ENCODE data around the gene HGD.
"Not testable (repeated sequence)": the region's sequence is repeated elsewhere in the genome, so short reads cannot be mapped to it uniquely, and the experiment has no call there.

Gene HGD

DNA sequence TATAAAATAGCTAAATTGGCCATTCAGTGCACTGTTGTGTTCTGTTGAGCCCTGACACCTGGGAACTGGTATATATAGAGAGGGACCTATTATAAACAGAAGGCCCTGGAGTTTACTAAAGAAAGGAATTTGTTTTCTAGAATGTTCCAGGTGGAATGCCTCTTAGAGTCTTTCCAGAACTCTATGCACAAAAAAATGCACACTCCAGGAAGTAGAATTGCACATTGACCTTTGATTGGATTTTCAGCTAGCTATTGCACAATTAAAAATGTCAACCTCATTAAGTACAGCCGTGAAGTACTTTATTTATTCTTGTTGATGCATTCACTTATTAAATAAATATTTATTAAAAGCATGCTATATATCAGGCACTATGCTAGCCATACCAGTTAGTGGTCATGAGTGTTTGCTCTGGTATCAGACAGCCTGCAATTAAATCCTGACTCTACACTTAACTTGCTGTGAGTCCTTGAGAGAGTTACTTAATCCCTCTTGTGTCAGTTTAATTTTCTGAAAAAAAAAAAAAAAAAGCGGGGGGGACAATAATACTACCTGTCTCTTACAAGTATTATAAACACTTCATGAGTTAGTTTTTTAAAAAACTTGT, 45.1 kb downstream of the HGD start:
- no peak for DNase-seq

DNA sequence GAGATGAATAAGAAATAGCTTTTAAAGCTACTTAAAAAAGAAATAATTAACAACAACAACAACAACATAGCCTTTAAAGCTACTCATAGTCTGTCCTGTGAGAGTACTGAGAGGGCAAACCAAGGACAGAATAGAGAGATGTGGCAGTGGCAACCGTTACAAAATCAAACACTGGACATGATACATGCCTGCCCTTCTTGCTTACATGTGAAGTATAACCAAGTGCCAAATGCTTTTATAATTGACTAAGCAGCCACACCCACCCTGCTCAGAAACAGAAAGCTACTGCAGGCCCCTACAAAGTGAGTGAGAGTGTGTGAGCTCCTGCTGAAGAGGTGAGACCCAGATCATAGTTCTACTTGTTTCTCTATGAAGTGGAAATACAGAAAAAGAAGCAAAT, 47.5 kb downstream of the HGD start:
- DNase-seq = no peak

DNA sequence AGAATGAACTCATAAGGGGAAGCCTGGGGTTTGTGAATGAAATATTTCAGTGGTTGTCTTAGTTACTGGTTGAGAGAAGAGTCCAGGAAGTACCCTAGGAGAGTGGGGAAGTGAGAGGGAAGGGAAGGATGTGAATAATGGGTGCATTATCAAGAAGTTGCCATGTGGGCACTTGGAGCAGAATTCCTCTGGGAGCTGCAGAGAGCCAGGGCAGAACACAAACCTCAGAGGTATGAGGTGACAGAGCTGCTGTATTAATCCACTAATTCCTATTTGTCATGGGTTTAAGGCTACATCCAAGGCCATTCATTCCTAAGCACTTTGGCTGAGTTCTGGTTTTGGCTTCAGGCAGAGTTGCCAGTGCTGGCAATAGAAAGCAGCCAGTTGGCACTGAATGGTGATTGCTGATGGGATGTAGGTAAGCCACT, 56.9 kb downstream of the HGD start:
- no peak for DNase-seq

DNA sequence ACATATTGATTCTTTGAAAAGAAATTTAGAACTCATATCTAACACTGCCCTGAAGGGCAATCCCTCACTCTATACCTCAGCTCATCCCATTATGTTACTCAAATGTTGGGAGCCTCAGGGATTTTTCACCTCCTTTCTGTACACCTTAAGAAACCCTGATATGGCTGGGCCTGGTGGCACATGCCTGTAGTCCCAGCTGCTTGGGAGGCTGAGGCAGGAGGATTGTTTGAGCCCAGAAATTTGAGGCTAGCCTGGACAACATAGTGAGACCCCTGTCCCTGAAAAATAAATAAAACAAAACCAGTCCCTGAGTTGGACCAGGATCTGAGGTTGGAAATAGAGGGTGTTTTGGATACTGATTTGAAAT, 58.3 kb downstream of the HGD start:
- DNase-seq = no peak

DNA sequence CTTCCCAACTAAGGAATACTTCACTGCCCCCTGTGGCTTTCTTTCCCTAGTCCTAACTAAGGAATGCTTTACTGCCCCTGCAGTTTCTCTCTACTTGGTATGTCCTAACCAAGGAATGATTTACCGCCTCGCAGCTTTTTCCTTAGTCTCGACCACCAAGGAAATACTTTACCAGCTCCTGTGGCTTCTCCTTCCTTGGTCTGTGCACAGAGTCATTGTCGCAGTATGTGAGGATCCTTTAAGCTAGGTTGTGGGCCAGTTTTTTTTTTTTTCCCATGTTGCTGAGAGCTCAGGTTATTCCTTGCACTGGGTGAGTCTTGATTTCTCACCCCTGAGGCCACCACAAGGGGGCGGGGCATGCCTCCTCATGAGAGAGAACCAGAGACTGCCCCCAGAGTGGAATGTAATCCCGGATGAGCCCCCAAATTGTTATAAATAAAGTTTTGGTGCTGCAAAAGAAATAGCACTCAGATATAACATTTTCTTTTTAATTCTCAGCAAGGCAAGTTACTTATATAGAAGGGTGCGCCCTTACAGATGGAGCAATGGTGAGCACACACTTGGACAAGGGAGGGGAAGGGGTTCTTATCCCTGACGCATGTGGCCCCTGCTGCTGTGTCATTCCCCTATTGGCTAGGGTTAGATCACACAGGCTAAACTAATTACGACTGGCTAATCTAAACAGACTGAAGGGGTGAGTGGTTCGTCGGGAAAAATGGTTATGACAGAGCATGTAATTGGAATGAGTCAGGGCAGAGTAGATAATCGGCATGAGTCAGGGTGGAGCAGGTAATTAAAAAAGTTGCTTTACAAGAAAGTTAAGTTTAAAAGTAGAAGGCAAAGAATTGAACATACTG, 58.9 kb downstream of the HGD start:
- DNase-seq = no peak

DNA sequence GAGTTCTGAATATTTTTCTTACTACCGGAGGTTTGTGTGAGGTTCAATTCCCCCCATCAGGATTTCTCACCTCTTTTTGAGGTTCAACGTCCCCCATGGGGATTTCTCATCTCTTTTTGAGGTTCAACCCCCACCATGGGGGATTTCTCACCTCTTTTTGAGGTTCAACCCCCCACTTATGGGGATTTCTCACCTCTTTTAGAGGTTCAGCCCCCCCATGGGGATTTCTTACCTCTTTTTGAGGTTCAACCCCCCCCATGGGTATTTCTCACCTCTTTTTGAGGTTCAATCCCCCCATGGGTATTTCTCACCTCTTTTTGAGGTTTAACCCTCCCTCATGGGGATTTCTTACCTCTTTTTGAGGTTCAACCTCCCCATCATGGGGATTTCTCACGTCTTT, 59.6 kb downstream of the HGD start:
- DNase-seq = no peak

DNA sequence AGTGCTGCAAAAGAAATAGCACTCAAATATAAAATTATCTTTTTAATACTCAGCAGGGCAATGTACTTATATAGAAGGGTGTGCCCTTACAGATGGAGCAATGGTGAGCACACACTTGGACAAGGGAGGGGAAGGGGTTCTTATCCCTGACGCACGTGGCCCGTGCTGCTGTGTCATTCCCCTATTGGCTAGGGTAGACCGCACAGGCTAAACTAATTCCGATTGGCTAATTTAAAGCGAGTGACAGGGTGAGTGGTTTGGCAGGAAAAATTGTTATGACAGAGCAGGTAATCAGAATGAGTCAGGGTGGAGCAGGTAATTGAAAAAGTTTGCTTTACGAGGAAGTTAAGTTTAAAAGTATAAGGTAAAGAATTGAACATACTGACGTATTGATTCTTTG, 65.3 kb downstream of the HGD start:
- not testable (repeated sequence) for DNase-seq

DNA sequence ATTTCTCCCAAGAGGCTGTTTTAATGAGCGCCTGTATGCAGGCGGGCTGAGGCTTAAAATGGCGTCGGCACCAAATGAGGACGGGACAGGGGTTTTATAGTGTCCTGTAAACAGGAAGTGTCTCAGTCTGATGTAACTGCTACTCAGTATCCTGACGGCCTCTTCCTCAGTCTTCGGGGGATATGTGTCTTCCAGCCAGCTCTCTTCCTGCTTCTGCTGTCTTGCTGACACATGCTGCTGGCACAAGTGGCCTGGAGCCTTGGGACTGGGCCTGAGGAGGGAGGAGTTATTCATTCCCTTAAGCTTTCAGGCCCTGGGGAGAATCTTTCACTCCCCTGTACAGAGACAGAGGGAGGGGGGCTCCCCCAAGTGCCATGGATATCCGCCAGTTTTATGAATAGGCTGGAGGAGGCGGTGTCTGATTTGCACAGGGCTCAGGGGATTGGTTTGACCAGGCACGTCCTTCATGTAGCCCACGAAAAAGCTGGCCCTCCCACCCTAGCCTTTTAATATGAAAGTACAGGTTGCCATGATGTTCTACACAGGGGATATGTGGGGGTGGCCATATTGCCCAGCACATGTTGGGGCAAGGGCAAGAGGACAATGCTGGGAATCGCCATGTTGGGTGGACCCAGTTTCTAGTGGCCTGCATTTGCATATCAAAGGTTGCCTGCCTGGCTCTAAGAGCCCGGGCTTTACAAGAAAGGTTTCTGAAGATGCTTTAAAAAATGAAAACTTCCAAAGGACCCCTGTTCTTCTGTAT, 66.0 kb downstream of the HGD start:
- no peak for DNase-seq

DNA sequence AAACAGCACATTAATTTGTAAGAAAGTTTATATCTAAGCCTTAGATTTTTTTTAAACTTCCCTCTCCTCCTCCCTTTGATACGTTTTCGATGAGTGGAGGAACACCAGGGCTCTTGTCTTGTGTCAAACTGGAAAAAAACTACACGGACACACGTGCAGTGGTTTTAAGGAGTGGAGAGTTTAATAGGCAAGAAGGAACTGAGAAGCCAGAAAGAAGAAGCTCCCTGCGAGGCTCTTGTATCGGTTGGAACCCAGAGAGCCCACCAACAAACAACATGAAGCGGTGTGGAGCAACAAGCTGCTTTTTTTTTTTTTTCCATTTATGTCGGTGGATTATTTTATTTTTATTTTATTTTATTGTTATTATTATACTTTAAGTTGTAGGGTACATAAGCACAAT, 67.3 kb downstream of the HGD start:
- DNase-seq = no peak

DNA sequence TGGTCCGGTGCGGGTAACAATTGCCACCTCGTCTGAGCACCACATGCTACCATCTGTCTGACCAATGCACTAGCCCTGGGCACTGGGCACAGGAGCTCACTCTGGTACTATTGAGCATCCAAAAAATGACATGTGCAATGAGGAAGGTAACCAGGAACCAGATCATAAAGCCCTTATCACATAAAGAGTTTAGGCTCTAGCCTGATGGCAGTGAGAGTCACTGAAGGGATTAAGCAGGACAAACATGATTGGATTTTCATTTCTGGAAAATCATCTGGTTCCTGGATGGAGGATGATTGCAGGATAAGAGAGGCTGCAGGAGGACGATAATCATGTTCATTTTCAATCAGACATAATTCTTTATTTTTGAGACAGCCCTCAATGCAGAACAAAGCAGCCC, 73.5 kb downstream of the HGD start:
- DNase-seq = no peak

DNA sequence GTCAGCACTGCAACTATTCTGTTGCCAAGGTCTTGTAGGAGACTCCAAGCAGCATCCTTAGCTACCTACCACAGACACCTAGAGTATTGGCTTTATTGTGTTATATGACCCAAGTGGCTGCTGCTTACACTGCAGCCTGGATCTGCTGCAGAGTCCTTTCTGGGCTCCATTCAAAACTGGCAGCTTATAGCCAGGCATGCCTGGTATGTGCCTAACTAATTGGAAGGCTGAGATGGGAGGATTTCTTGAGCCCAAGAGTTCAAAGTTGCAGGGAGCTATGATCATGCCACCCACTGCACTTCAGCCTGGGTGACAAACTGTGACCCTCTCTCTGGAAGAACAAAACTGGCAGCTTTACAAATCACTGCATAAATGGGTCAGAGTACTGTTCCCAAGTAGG, 77.3 kb downstream of the HGD start:
- no peak for DNase-seq

DNA sequence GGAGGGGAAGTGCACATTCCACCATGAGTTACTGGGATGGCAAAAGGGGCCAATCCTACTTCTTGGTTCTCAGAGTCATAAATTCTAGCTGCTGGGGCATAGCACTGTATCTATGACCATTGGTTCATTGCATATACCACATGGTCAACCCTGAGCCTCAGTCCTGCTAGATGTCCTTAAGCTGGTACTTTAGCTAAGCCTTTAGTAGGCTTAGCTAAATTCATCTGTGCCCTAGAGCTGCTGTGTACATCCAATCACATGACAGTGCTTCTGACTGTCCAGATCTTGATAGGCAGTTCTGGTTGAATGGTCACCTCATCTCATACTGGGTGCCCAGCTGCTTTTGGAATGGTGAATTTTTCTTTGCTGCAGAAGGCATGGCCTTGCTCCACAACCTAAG, 77.7 kb downstream of the HGD start:
- DNase-seq = no peak

DNA sequence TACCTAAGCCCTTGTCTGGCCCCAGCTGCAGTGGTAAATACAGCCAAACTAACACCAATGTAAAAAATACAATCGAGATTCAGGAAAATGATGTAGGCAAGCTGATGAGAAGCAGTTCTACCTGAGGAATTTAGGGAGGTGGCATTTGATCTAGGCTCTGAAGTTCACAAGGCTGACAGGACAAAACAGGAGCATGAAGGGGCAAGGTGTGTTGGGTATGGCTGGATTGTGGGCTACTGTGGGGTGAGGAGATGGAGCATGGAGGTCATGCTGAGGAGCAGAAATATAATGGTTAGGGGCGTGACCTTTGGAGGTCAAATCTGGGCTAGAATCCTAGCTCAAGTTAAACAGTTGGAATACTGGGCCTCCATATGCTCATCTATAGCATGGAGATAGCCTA, 79.4 kb downstream of the HGD start:
- DNase-seq = no peak

DNA sequence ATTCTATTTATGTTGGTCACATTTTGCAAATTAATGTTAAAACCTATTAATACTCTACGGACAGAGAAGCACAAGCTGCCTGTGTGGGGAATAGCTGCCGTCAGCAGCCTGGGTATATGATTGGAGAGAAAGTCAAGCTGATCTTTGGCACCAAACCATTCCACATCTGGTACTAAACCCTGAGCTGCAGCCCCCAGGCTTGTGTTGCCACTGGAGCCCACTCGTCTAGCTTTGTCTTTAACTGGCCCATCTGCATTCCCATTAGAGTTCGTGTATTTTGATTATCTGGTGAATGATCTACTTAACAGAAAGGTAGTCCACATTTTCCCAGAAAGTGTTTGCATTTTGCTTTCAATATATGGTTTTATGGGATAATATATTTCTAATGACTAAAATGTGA, 80.5 kb downstream of the HGD start:
- DNase-seq = no peak

DNA sequence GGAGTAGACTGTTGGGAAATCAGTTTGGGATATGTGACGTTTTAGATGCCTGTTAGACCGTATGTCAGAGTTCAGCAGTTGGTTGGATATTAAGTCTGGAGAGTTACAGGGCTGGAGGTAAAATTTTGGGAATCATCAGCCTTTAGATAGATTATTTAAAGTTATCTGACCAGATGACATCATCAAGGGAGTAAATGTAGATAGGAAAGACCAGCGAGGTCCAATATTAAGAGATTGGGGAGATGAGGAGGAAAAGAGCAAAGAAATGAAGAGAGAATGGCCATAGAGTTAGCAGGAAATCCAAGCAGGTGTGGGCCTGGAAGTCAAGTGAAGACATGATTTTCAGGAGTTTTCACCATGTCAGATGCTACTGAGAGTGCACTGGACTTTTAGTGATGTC, 82.8 kb downstream of the HGD start:
- DNase-seq = no peak

DNA sequence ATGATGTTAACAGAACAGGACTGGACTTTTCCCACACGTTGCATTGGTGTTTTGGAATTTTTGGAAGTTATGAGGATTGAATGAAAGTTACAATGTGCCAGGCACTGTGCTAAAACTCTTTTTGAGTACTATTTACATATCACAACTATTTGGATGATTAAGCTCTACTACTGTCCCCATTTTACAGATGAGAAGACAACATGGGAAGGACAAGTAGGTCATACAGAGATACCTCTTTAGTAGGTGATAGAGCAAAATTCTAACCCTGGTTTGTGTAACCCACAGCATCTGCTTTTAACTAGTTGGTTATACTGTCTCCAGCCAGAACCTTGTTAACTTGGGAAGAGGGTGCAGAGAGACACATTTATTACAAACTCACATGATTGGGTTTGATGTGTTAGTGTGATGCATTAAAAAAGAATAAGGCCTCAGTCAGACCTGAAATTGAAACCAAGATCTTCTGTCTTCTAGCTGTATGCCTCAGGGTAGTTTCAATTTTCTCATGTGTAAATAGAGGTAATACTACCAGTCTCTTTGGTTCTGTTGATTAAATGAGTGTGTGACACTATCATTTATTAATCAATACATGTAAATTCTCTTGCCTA, 84.5 kb downstream of the HGD start:
- no peak for DNase-seq

DNA sequence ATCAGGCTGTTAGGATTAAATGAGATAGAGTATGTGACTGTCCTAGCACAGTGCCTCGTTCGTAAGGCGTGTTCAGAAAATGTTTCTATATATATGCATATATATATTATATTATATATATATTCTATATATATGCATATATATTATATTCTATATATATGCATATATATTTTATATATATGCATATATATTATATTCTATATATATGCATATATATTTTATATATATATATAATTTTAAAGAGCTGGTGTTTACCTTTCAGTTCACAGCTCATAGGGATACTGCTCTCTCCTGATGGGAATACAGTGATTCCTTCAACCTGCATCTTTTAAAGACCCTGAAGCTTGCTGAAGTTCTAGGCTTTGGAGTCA, 85.2 kb downstream of the HGD start:
- DNase-seq = no peak

DNA sequence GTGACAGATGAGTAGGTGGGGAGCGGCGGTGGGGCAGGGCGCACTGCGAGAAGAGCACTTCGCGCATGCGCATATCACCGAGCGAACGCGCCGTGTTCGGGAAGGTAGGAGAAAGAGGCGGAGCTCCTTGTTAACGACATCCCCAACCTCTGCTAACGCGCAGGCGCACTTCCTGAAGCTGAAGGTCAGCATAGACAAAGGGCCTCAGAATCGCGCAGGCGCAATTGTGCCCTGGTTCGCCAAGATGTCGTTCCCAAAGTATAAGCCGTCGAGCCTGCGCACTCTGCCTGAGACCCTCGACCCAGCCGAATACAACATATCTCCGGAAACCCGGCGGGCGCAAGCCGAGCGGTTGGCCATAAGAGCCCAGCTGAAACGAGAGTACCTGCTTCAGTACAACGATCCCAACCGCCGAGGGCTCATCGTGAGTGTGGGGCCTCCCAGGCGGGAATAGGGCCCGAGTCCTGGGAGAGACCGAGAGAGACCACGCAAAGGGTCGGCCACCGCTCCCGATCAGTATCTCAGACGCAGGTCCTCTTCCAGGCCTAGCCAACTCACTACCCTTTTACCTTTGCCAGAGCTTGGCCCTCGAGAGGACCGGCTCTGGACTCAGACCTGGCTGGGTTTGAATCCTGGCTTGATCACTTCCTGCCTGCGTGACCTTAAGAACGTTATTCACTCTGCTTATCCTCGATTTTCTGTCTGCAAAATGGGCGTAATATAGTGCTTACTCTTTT, 85.8 kb downstream of the HGD start, which contains the start of gene NDUFB4:
NDUFB4 (plus strand) TSS at position 221 of the 737 bp plus-strand sequence; CDS start at position 245, 24 bp downstream.
- peak; percentile 98 for DNase-seq

DNA sequence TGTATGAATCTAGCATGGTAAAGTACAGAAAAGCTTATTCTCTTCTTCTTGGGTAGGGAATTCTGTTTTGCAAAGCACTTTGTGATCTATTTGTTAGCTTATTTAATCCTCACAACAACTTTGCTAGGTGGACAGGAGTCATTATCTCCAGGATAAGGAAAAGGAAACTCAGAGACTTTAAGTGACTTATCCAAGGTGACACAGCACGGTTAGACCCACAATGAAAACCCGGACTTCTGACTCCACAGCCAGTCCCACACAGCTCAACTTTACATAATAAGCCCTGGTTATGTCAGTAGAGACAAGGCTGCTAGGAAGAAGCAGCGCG, 86.3 kb downstream of the HGD start:
- no peak for DNase-seq

DNA sequence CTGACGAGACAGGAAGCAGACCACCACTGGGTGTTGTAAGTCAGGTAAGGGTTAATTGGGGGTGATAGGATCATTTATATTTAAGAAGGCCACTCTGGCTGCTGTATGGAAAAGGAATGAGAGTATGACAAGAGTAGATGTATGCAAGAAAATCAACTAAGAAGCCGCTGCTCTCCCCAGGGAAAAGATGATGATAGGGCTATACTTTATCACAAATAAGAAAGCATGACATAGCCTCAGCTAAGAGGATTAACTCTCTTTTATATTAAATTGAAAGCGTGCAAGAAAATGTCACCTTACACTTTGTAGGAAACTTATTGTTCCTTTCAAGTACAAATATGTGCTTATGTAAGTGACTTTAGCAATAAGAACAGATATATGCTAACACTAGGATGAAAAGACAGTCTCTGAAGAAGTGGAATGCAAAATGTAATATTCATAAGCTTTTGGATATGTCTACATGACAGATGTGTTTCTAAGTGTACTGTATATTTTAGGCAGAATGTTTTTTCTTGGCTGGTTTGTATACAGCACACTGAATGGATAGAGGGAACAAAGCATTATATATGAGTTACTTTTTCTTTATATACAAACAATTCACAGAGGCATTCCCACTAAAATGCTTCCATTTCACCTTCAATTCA, 94.6 kb downstream of the HGD start:
- DNase-seq = no peak
